Esophagus muscularis mucosa (tissue), 4 donors: ENCODE measurements around the gene RPL14.
"Not testable (repeated sequence)": the region's sequence is repeated elsewhere in the genome, so short reads cannot be mapped to it uniquely, and the experiment has no call there.

Experiments used
- CTCF ChIP-seq, 3 experiments: fragments of 200-600 bp in 2 of 3; fragments of 450-650 bp in 1 of 3; sonication (generic) in 2 of 3; IDR thresholded peaks; one replicate each; pipeline ENCODE4 v1.5.1; 2017 to 2019; ENCODE audit warnings: antibody characterized with exemption in 3 of 3, mild to moderate bottlenecking in 2 of 3, moderate library complexity in 1 of 3
- EP300 ChIP-seq: sonication (generic); formaldehyde crosslinking; IDR thresholded peaks from one replicate; pipeline ENCODE4 v1.6.1; 2017; ENCODE audit warnings: antibody characterized with exemption
- POLR2A ChIP-seq: fragments of 450-650 bp; IDR thresholded peaks from one replicate; pipeline ENCODE4 v1.6.1; 2017; ENCODE audit warnings: antibody characterized with exemption, moderate library complexity, mild to moderate bottlenecking, low read depth
- POLR2AphosphoS5 ChIP-seq, 2 donors: sonication (generic); formaldehyde crosslinking; IDR thresholded peaks; one replicate each; pipeline ENCODE4 v1.6.1; 2017; ENCODE audit warnings: antibody characterized with exemption in 2 of 2

- not testable (repeated sequence) for TF ChIP-seq CTCF (IDR thresholded peaks at IDR 0.05); EP300; POLR2AphosphoS5 (IDR thresholded peaks at IDR 0.05); POLR2A
These were observed 5.7 kb downstream of the RPL14 start for GRCh38 chr3:40462838-40463237.
